HEK293 (cell line): ENCODE data around the gene B3GALT5.
A peak's percentile ranks its signal among the peaks of the same experiment; 100 is the strongest.

Experiments
- CTCF ChIA-PET: fragments of 350-600 bp; formaldehyde crosslinking; extraction: SDS; loops from one replicate; lab custom pipeline; 2021; ENCODE audit warnings: antibody characterized with exemption; lab: Yijun Ruan, JAX
- POLR2A ChIA-PET: fragments of 300-600 bp; formaldehyde crosslinking; extraction: SDS; loops from one replicate; lab custom pipeline; 2020; ENCODE audit warnings: antibody characterized with exemption, inconsistent platforms; lab: Yijun Ruan, JAX
- H3K27ac ChIP-seq: fragments of 200-500 bp; sonication (Bioruptor generic); 2 replicates; pipeline ENCODE4 v1.5.1; 2014; ENCODE audit warnings: low read depth, low read length, control low read depth, inconsistent platforms; ENCODE audit errors: extremely low read depth
- H3K36me3 ChIP-seq, 2 experiments: fragments of 200-500 bp in 1 of 2; sonication (Bioruptor generic) in 1 of 2; 1 replicate in 1 of 2; 2 replicates in 1 of 2; pipeline ENCODE4 v1.5.1; 2014 to 2017; ENCODE audit warnings: inconsistent platforms in 2 of 2, low read length in 2 of 2; ENCODE audit not compliant: control insufficient read depth in 2 of 2, insufficient read depth in 1 of 2
- H3K4me1 ChIP-seq: fragments of 200-500 bp; sonication (Bioruptor generic); 2 replicates; pipeline ENCODE4 v1.5.1; 2014; ENCODE audit warnings: mild to moderate bottlenecking, low read length, inconsistent platforms; ENCODE audit not compliant: control insufficient read depth, insufficient read depth
- H3K4me3 ChIP-seq: 2 replicates; pipeline ENCODE4 v1.5.1; 2011; ENCODE audit warnings: low read depth, mild to moderate bottlenecking, control low read depth, low read length, moderate library complexity
- H3K9me3 ChIP-seq: fragments of 200-500 bp; sonication (Bioruptor generic); 2 replicates; pipeline ENCODE4 v1.5.1; 2014; ENCODE audit warnings: low read depth, low read length, inconsistent platforms; ENCODE audit not compliant: control insufficient read depth, insufficient read depth
- GLIS1 ChIP-seq: fragments of 450-650 bp; formaldehyde crosslinking; IDR thresholded peaks from 2 replicates; pipeline ENCODE4 v1.5.1; 2016; ENCODE audit warnings: missing biosample characterization, missing genetic modification characterization
- KLF17 ChIP-seq: fragments of 450-650 bp; formaldehyde crosslinking; IDR thresholded peaks from 2 replicates; pipeline ENCODE4 v1.5.1; 2016; ENCODE audit warnings: missing biosample characterization, missing genetic modification characterization
- MEIS1 ChIP-seq: sonication (generic); formaldehyde crosslinking; IDR thresholded peaks from 2 replicates; pipeline ENCODE4 v1.8.1; 2022; ENCODE audit warnings: missing genetic modification reagents, mild to moderate bottlenecking, borderline replicate concordance
- PRDM1 ChIP-seq: fragments of 450-650 bp; formaldehyde crosslinking; IDR thresholded peaks from 2 replicates; pipeline ENCODE4; 2016; ENCODE audit warnings: missing biosample characterization, missing genetic modification characterization
- ZFP41 ChIP-seq: fragments of 450-650 bp; formaldehyde crosslinking; IDR thresholded peaks from 2 replicates; pipeline ENCODE4 v1.5.1; 2016; ENCODE audit warnings: missing biosample characterization, missing genetic modification characterization, borderline replicate concordance
- ZFP69B ChIP-seq: fragments of 450-650 bp; formaldehyde crosslinking; IDR thresholded peaks from 2 replicates; pipeline ENCODE4 v1.5.1; 2016; ENCODE audit warnings: missing biosample characterization, missing genetic modification characterization
- ZNF10 ChIP-seq: fragments of 450-650 bp; formaldehyde crosslinking; IDR thresholded peaks from 2 replicates; pipeline ENCODE4 v1.5.1; 2017; ENCODE audit warnings: missing biosample characterization, missing genetic modification characterization
- ZNF112 ChIP-seq: fragments of 450-650 bp; formaldehyde crosslinking; IDR thresholded peaks from 2 replicates; pipeline ENCODE4 v1.5.0; 2017; ENCODE audit warnings: missing biosample characterization, missing genetic modification characterization
- ZNF169 ChIP-seq: fragments of 450-650 bp; formaldehyde crosslinking; IDR thresholded peaks from 2 replicates; pipeline ENCODE4 v1.5.1; 2016; ENCODE audit warnings: missing biosample characterization, missing genetic modification characterization
- ZNF211 ChIP-seq: fragments of 450-650 bp; formaldehyde crosslinking; IDR thresholded peaks from 2 replicates; pipeline ENCODE4 v1.5.1; 2016; ENCODE audit warnings: low read depth, missing biosample characterization, missing genetic modification characterization
- ZNF324 ChIP-seq: fragments of 450-650 bp; formaldehyde crosslinking; IDR thresholded peaks from 2 replicates; pipeline ENCODE4 v1.5.1; 2016; ENCODE audit warnings: missing biosample characterization, missing genetic modification characterization
- ZNF37A ChIP-seq: fragments of 450-650 bp; IDR thresholded peaks from 2 replicates; pipeline ENCODE4 v1.5.1; 2018; ENCODE audit warnings: missing biosample characterization, missing genetic modification characterization
- ZNF510 ChIP-seq: fragments of 450-650 bp; formaldehyde crosslinking; IDR thresholded peaks from 2 replicates; pipeline ENCODE4 v1.5.1; 2018; ENCODE audit warnings: mild to moderate bottlenecking, missing genetic modification characterization, missing biosample characterization; ENCODE audit not compliant: insufficient replicate concordance
- ZNF521 ChIP-seq: fragments of 450-650 bp; formaldehyde crosslinking; IDR thresholded peaks from 2 replicates; pipeline ENCODE4 v1.5.1; 2017; ENCODE audit warnings: missing biosample characterization, mild to moderate bottlenecking, missing genetic modification characterization
- ZNF555 ChIP-seq: fragments of 450-650 bp; formaldehyde crosslinking; conservative IDR thresholded peaks from 2 replicates; pipeline ENCODE4 v1.5.1; 2017; ENCODE audit warnings: missing biosample characterization, mild to moderate bottlenecking, missing genetic modification characterization, inconsistent platforms
- ZNF654 ChIP-seq: fragments of 450-650 bp; formaldehyde crosslinking; IDR thresholded peaks from 2 replicates; pipeline ENCODE4 v1.5.1; 2016; ENCODE audit warnings: low read depth, missing biosample characterization, missing genetic modification characterization
- ZSCAN16 ChIP-seq: fragments of 450-650 bp; formaldehyde crosslinking; IDR thresholded peaks from 2 replicates; pipeline ENCODE4 v1.5.1; 2016; ENCODE audit warnings: missing biosample characterization, missing genetic modification characterization
- TF ChIP-seq, protein P1 (sequence below): fragments of 450-650 bp; formaldehyde crosslinking; IDR thresholded peaks from 2 replicates; pipeline ENCODE4 v1.5.1; 2016; ENCODE audit warnings: missing biosample characterization, missing genetic modification characterization
- TF ChIP-seq, protein P2 (sequence below): fragments of 450-650 bp; formaldehyde crosslinking; IDR thresholded peaks from 2 replicates; pipeline ENCODE4 v1.5.1; 2016; ENCODE audit warnings: missing biosample characterization, missing genetic modification characterization
- TF ChIP-seq, protein P3 (sequence below): fragments of 450-650 bp; formaldehyde crosslinking; IDR thresholded peaks from 2 replicates; pipeline ENCODE4 v1.5.1; 2016; ENCODE audit warnings: missing biosample characterization, missing genetic modification characterization, borderline replicate concordance
- TF ChIP-seq, protein P4 (sequence below): fragments of 450-650 bp; formaldehyde crosslinking; IDR thresholded peaks from 2 replicates; pipeline ENCODE4 v1.5.1; 2016; ENCODE audit warnings: missing biosample characterization, missing genetic modification characterization
- TF ChIP-seq, protein P5 (sequence below): fragments of 450-650 bp; formaldehyde crosslinking; IDR thresholded peaks from 2 replicates; pipeline ENCODE4 v1.5.1; 2017; ENCODE audit warnings: missing biosample characterization, missing genetic modification characterization

Gene B3GALT5

DNA sequence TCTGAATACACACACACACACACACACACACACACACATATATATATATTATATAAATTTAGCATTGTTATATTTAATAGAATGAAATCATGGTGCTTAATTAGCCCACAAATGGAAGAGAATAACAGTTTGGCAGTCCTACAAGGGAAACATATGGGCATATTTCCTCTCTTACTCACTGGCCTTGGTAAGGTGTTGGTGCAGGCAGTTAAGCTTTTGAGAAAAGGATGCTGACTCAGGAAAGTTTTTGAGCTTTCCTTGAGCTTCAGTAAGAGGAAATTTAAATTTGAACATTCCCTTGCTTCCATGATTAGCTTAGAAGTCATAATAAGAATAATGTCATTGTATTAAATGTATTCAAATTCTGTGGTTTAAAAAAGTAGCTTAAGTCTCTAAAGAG is 37.0 kb upstream of the B3GALT5 start (continued):
- TF ChIP-seq ZNF211 (tag by site-specific recombination) = no peak
- TF ChIP-seq ZNF112 (tag by site-specific recombination) = no peak
- TF ChIP-seq ZNF555 (tag by site-specific recombination) = no peak
- no peak for TF ChIP-seq KLF17 (tag by site-specific recombination)
- no peak for TF ChIP-seq ZNF654 (tag by site-specific recombination)
- TF ChIP-seq PRDM1 (tag by site-specific recombination) = no peak
- TF ChIP-seq, protein P1, sequence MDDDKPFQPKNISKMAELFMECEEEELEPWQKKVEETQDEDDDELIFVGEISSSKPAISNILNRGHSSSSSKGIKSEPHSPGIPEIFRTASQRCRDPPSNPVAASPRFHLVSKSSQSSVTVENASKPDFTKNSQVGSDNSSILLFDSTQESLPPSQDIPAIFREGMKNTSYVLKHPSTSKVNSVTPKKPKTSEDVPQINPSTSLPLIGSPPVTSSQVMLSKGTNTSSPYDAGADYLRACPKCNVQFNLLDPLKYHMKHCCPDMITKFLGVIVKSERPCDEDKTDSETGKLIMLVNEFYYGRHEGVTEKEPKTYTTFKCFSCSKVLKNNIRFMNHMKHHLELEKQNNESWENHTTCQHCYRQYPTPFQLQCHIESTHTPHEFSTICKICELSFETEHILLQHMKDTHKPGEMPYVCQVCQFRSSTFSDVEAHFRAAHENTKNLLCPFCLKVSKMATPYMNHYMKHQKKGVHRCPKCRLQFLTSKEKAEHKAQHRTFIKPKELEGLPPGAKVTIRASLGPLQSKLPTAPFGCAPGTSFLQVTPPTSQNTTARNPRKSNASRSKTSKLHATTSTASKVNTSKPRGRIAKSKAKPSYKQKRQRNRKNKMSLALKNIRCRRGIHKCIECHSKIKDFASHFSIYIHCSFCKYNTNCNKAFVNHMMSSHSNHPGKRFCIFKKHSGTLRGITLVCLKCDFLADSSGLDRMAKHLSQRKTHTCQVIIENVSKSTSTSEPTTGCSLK (tag by site-specific recombination) = no peak

GRCh38 chr21:39576518-39577128 is 36.1 kb upstream of the B3GALT5 start:
- H3K27ac ChIP-seq = no peak overlapping the region
- no peak overlapping the region for H3K4me3 ChIP-seq
- no peak for TF ChIP-seq MEIS1 (CRISPR knock-in tag)
- no peak for TF ChIP-seq ZFP41
- peak; percentile 40; the same call in 1 of the 2 replicates for TF ChIP-seq GLIS1 (tag by site-specific recombination)
- TF ChIP-seq, protein P2, sequence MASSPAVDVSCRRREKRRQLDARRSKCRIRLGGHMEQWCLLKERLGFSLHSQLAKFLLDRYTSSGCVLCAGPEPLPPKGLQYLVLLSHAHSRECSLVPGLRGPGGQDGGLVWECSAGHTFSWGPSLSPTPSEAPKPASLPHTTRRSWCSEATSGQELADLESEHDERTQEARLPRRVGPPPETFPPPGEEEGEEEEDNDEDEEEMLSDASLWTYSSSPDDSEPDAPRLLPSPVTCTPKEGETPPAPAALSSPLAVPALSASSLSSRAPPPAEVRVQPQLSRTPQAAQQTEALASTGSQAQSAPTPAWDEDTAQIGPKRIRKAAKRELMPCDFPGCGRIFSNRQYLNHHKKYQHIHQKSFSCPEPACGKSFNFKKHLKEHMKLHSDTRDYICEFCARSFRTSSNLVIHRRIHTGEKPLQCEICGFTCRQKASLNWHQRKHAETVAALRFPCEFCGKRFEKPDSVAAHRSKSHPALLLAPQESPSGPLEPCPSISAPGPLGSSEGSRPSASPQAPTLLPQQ = 0 out of 2 replicates have a peak, but pooled peaks have one; percentile 36
- no peaks in the 10 kb centered on the region for H3K9me3 ChIP-seq
- CTCF ChIA-PET = interaction anchor here (0.9 kb wide), 1 partner anchor 58 kb away, joined by 3 read pairs; no protein-coding TSS in a partner anchor
- no peaks in the 10 kb centered on the region for H3K4me1 ChIP-seq
- no peaks in the 10 kb centered on the region for H3K36me3 ChIP-seq
- POLR2A ChIA-PET = no interaction called here

DNA sequence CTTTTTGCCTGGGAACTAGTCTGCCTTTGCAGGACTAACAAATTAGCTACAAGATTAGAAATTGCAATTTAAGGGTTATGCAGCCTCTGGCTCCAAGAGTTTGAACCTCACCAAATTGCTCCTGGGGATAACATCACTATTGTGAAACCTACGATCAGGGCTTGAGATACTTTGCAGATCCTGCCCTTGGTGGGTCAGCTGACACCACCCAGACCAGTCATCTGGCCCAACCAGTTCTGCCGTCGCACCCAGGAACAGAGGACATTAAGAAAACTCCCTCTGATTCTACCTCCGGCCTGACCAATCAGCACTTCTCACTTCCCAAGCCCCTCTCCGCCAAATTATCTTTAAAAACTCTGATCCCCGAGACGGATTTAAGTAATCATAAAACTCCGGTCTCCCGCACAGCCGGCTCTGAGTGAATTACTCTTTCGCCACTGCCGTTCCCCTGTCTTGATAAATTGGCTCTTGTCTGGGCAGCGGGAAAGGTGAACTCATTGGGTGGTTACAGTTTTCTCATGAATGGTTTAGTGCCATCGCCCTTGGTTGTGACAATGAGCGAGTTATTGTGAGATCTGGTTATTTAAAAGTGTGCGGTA is 32.9 kb upstream of the B3GALT5 start:
- Histone ChIP-seq H3K36me3 (no peaks in the 10 kb centered on the region), H3K27ac (no peak overlapping the region), H3K9me3 (no peaks in the 10 kb centered on the region), H3K4me3 (no peak overlapping the region), H3K4me1 (no peaks in the 10 kb centered on the region)
- POLR2A ChIA-PET = no interaction called here
- CTCF ChIA-PET = no interaction called here
- TF ChIP-seq ZNF324 (tag by site-specific recombination) = no peak
- TF ChIP-seq, protein P3, sequence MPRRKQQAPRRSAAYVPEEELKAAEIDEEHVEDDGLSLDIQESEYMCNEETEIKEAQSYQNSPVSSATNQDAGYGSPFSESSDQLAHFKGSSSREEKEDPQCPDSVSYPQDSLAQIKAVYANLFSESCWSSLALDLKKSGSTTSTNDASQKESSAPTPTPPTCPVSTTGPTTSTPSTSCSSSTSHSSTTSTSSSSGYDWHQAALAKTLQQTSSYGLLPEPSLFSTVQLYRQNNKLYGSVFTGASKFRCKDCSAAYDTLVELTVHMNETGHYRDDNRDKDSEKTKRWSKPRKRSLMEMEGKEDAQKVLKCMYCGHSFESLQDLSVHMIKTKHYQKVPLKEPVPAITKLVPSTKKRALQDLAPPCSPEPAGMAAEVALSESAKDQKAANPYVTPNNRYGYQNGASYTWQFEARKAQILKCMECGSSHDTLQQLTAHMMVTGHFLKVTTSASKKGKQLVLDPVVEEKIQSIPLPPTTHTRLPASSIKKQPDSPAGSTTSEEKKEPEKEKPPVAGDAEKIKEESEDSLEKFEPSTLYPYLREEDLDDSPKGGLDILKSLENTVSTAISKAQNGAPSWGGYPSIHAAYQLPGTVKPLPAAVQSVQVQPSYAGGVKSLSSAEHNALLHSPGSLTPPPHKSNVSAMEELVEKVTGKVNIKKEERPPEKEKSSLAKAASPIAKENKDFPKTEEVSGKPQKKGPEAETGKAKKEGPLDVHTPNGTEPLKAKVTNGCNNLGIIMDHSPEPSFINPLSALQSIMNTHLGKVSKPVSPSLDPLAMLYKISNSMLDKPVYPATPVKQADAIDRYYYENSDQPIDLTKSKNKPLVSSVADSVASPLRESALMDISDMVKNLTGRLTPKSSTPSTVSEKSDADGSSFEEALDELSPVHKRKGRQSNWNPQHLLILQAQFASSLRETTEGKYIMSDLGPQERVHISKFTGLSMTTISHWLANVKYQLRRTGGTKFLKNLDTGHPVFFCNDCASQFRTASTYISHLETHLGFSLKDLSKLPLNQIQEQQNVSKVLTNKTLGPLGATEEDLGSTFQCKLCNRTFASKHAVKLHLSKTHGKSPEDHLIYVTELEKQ (tag by site-specific recombination) = no peak
- no peak for TF ChIP-seq ZNF10
- TF ChIP-seq, protein P4, sequence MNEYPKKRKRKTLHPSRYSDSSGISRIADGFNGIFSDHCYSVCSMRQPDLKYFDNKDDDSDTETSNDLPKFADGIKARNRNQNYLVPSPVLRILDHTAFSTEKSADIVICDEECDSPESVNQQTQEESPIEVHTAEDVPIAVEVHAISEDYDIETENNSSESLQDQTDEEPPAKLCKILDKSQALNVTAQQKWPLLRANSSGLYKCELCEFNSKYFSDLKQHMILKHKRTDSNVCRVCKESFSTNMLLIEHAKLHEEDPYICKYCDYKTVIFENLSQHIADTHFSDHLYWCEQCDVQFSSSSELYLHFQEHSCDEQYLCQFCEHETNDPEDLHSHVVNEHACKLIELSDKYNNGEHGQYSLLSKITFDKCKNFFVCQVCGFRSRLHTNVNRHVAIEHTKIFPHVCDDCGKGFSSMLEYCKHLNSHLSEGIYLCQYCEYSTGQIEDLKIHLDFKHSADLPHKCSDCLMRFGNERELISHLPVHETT (tag by site-specific recombination) = no peak
- TF ChIP-seq ZNF169 (tag by site-specific recombination) = no peak
- TF ChIP-seq ZNF521 (tag by site-specific recombination) = no peak
- no peak for TF ChIP-seq ZFP69B (tag by site-specific recombination)
- no peak for TF ChIP-seq ZNF37A
- no peak for TF ChIP-seq ZSCAN16 (tag by site-specific recombination)
- TF ChIP-seq, protein P5, sequence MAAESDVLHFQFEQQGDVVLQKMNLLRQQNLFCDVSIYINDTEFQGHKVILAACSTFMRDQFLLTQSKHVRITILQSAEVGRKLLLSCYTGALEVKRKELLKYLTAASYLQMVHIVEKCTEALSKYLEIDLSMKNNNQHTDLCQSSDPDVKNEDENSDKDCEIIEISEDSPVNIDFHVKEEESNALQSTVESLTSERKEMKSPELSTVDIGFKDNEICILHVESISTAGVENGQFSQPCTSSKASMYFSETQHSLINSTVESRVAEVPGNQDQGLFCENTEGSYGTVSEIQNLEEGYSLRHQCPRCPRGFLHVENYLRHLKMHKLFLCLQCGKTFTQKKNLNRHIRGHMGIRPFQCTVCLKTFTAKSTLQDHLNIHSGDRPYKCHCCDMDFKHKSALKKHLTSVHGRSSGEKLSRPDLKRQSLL (tag by site-specific recombination) = no peak
- no peak for TF ChIP-seq ZNF510 (tag by site-specific recombination)
